Measurements from ENCODE around the gene ART4. TPM values are rescaled to one million over a fixed set of nuclear protein-coding genes. Genes with fewer than 3 reads are reported as not detected.

ART4 gene
- total and polyA plus RNA-seq, 4 donors, result 0.17 to 1.2 (median 0.23) TPM; not detected in 1

DNA sequence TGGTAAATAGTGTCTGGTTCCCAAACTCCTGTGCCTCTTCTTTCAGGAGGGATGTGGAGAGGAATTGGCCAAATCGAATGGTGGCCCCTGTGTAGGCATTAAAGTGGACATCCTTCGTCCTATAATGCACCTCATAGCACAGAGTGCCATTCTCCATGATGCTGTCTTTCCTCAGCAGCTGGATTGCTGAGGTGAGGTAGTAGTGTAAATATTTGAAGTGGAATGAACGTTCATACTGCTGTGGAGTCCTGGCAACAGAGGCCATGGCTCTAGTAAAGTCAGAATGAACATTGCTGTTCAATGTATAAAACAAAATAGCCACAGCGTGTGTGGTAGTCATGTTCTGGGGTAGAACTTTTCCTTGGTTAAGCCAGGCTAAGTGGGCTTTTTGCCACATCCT, 2.7 kb downstream of the ART4 start:
- no peak overlapping the region for H3K27ac ChIP-seq (ENCODE audit: low read depth, low read length)
- H3K4me1 ChIP-seq (ENCODE audit: control insufficient read depth, insufficient read depth, low read length), result no peaks in the 10 kb centered on the region
- no peaks in the 10 kb centered on the region for H3K27me3 ChIP-seq (ENCODE audit: control insufficient read depth, insufficient read depth, low read length)
- no peak for DNase-seq (ENCODE audit: low read depth in 4 of 6, low spot score in 6 of 6)
- 100% methylated on average over 1 of the region's 4 CpGs for WGBS (ENCODE audit: insufficient coverage)
- no peaks in the 10 kb centered on the region for H3K36me3 ChIP-seq (ENCODE audit: control insufficient read depth, insufficient read depth, low read length)
- H3K9me3 ChIP-seq (ENCODE audit: control insufficient read depth, insufficient read depth, low read length), result no peaks in the 10 kb centered on the region
- H3K4me3 ChIP-seq (ENCODE audit: low read depth, low read length), result no peak overlapping the region

DNA sequence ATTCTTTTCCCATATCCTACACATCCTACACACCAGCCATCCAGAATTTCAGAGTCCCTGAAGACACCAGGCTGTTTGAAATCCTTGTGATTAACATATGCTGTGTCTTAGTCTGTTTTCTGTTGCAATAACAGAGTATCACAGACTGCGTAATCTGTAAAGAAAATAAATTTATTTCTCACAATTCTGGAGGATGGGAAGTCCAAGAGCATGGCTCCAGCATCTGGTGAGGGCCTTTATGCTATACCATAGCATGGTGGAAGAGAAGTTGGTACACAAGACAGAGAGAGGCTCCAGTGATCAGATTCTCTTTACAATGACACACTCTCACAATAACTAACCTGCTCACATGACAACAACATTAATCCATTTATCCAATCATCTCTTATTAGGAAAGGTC, 4.1 kb downstream of the ART4 start:
- no peak for DNase-seq (ENCODE audit: low read depth in 4 of 6, low spot score in 6 of 6)
- Histone ChIP-seq H3K36me3 (ENCODE audit: control insufficient read depth, insufficient read depth, low read length) (no peaks in the 10 kb centered on the region), H3K27ac (ENCODE audit: low read depth, low read length) (no peak overlapping the region), H3K9me3 (ENCODE audit: control insufficient read depth, insufficient read depth, low read length) (no peaks in the 10 kb centered on the region), H3K27me3 (ENCODE audit: control insufficient read depth, insufficient read depth, low read length) (no peaks in the 10 kb centered on the region), H3K4me1 (ENCODE audit: control insufficient read depth, insufficient read depth, low read length) (no peaks in the 10 kb centered on the region), H3K4me3 (ENCODE audit: low read depth, low read length) (no peak overlapping the region)
- no CpG with 5 or more reads among the region's 1 CpG for WGBS (ENCODE audit: insufficient coverage)

GRCh38 chr12:14836336-14837210, 6.8 kb downstream of the ART4 start:
- Histone ChIP-seq H3K9me3 (ENCODE audit: control insufficient read depth, insufficient read depth, low read length) (no peaks in the 10 kb centered on the region), H3K27me3 (ENCODE audit: control insufficient read depth, insufficient read depth, low read length) (no peaks in the 10 kb centered on the region), H3K36me3 (ENCODE audit: control insufficient read depth, insufficient read depth, low read length) (no peaks in the 10 kb centered on the region), H3K4me3 (ENCODE audit: low read depth, low read length) (no peak overlapping the region), H3K27ac (ENCODE audit: low read depth, low read length) (no peak overlapping the region), H3K4me1 (ENCODE audit: control insufficient read depth, insufficient read depth, low read length) (no peaks in the 10 kb centered on the region)
- DNase-seq (ENCODE audit: low read depth in 4 of 6, low spot score in 6 of 6), result no peak
- WGBS (ENCODE audit: insufficient coverage), result 92% methylated on average over 5 of the region's 7 CpGs

DNA sequence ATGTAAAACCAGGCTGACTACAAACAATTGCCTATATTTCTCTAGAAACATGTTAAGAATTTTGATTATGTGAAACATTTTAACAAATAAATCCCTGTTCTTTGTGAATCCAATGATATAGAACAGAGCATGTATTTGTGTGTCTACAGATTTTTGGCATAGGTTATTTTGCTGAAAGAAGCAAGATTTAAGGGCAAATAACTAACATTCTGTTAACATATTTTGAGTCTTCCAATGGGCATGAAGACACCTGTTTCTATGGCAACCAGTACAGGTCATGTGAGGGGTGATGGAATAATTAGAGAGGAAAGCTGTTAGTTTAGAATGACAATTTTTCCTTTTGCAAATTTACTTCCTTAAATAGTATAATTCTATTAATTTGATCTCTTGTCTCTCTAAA, 8.8 kb downstream of the ART4 start:
- DNase-seq (ENCODE audit: low read depth in 4 of 6, low spot score in 6 of 6), result peak in 2 of 6 donors; percentile 58
- no peaks in the 10 kb centered on the region for H3K27me3 ChIP-seq (ENCODE audit: control insufficient read depth, insufficient read depth, low read length)
- H3K4me3 ChIP-seq (ENCODE audit: low read depth, low read length), result no peak overlapping the region
- H3K36me3 ChIP-seq (ENCODE audit: control insufficient read depth, insufficient read depth, low read length), result no peaks in the 10 kb centered on the region
- H3K9me3 ChIP-seq (ENCODE audit: control insufficient read depth, insufficient read depth, low read length), result no peaks in the 10 kb centered on the region
- H3K27ac ChIP-seq (ENCODE audit: low read depth, low read length), result peak overlapping the region; percentile 41
- no peaks in the 10 kb centered on the region for H3K4me1 ChIP-seq (ENCODE audit: control insufficient read depth, insufficient read depth, low read length)

- H3K27ac ChIP-seq (ENCODE audit: low read depth, low read length), result peak overlapping the region; percentile 41
- no peaks in the 10 kb centered on the region for H3K27me3 ChIP-seq (ENCODE audit: control insufficient read depth, insufficient read depth, low read length)
- H3K4me3 ChIP-seq (ENCODE audit: low read depth, low read length), result no peak overlapping the region
- H3K4me1 ChIP-seq (ENCODE audit: control insufficient read depth, insufficient read depth, low read length), result no peaks in the 10 kb centered on the region
- WGBS (ENCODE audit: insufficient coverage), result no CpG with 5 or more reads among the region's 1 CpG
- no peak for DNase-seq (ENCODE audit: low read depth in 4 of 6, low spot score in 6 of 6)
- no peaks in the 10 kb centered on the region for H3K36me3 ChIP-seq (ENCODE audit: control insufficient read depth, insufficient read depth, low read length)
- H3K9me3 ChIP-seq (ENCODE audit: control insufficient read depth, insufficient read depth, low read length), result no peaks in the 10 kb centered on the region
Observed at GRCh38 chr12:14833952-14834351, 9.4 kb downstream of the ART4 start.

- H3K36me3 ChIP-seq (ENCODE audit: control insufficient read depth, insufficient read depth, low read length), result no peaks in the 10 kb centered on the region
- DNase-seq (ENCODE audit: low read depth in 4 of 6, low spot score in 6 of 6), result no peak
- no peaks in the 10 kb centered on the region for H3K4me1 ChIP-seq (ENCODE audit: control insufficient read depth, insufficient read depth, low read length)
- H3K27me3 ChIP-seq (ENCODE audit: control insufficient read depth, insufficient read depth, low read length), result no peaks in the 10 kb centered on the region
- no peaks in the 10 kb centered on the region for H3K9me3 ChIP-seq (ENCODE audit: control insufficient read depth, insufficient read depth, low read length)
- H3K27ac ChIP-seq (ENCODE audit: low read depth, low read length), result peak overlapping the region; percentile 41
- H3K4me3 ChIP-seq (ENCODE audit: low read depth, low read length), result no peak overlapping the region
- WGBS (ENCODE audit: insufficient coverage), result 100% methylated on average over 1 of the region's 3 CpGs
Observed at GRCh38 chr12:14833336-14833735, 10.0 kb downstream of the ART4 start.

GRCh38 chr12:14828892-14829291, 14.4 kb downstream of the ART4 start:
- no peak for DNase-seq (ENCODE audit: low read depth in 4 of 6, low spot score in 6 of 6)
- H3K4me1 ChIP-seq (ENCODE audit: control insufficient read depth, insufficient read depth, low read length), result no peaks in the 10 kb centered on the region
- no peak overlapping the region for H3K4me3 ChIP-seq (ENCODE audit: low read depth, low read length)
- H3K27ac ChIP-seq (ENCODE audit: low read depth, low read length), result no peak overlapping the region
- H3K27me3 ChIP-seq (ENCODE audit: control insufficient read depth, insufficient read depth, low read length), result no peaks in the 10 kb centered on the region
- no peaks in the 10 kb centered on the region for H3K36me3 ChIP-seq (ENCODE audit: control insufficient read depth, insufficient read depth, low read length)
- peaks cover 1% of the 10 kb centered on the region for H3K9me3 ChIP-seq (ENCODE audit: control insufficient read depth, insufficient read depth, low read length)

DNA sequence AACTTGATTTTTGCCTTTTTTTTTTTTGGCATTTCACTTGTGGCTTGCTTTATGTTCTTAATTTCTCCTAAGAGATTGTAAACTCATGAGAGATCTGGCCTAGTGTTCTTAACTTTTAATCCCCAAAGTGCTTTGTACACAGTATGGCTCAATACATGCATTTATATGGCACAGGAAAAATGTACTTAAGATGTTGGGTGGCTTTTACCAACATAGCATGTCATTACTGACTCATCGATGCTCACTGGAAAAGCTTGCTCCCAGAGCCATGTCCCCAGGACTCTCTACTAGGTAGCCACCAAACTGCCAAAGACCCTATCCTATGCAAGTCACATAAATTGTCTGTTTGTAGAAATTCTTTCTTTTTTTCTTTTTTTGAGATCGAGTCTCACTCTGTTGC, 16.3 kb downstream of the ART4 start:
- Histone ChIP-seq H3K27me3 (ENCODE audit: control insufficient read depth, insufficient read depth, low read length) (no peaks in the 10 kb centered on the region), H3K36me3 (ENCODE audit: control insufficient read depth, insufficient read depth, low read length) (no peaks in the 10 kb centered on the region), H3K4me1 (ENCODE audit: control insufficient read depth, insufficient read depth, low read length) (no peaks in the 10 kb centered on the region), H3K4me3 (ENCODE audit: low read depth, low read length) (no peak overlapping the region), H3K9me3 (ENCODE audit: control insufficient read depth, insufficient read depth, low read length) (peaks cover 1% of the 10 kb centered on the region), H3K27ac (ENCODE audit: low read depth, low read length) (no peak overlapping the region)
- no peak for DNase-seq (ENCODE audit: low read depth in 4 of 6, low spot score in 6 of 6)
- WGBS (ENCODE audit: insufficient coverage), result 71% methylated on average over 1 of the region's 2 CpGs

- Histone ChIP-seq H3K27me3 (ENCODE audit: control insufficient read depth, insufficient read depth, low read length) (no peaks in the 10 kb centered on the region), H3K4me1 (ENCODE audit: control insufficient read depth, insufficient read depth, low read length) (no peaks in the 10 kb centered on the region), H3K4me3 (ENCODE audit: low read depth, low read length) (no peak overlapping the region), H3K9me3 (ENCODE audit: control insufficient read depth, insufficient read depth, low read length) (peaks cover 1% of the 10 kb centered on the region), H3K36me3 (ENCODE audit: control insufficient read depth, insufficient read depth, low read length) (no peaks in the 10 kb centered on the region), H3K27ac (ENCODE audit: low read depth, low read length) (no peak overlapping the region)
- WGBS (ENCODE audit: insufficient coverage), result 96% methylated on average over 4 of the region's 5 CpGs
- DNase-seq (ENCODE audit: low read depth in 4 of 6, low spot score in 6 of 6), result no peak
Observed at GRCh38 chr12:14826491-14826890, 16.8 kb downstream of the ART4 start.

DNA sequence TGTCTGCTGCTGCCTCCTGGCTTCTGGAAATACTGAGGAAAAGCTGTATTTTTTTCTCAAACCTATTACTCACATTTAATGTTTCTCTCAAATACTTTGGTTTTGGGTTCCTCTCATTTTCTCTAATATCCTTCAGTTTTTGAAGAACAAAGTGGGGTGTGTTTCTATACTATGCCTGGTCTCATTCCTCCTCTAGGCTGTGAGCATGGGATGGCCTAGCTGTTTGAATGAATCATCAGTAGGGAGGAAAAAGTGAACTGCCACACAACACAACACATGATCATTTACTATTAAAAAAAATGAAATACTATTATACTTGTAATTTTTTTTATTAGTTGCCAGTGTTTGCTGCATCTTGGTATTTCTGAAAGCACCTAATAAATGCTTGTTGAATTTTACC, 18.1 kb downstream of the ART4 start:
- no peak for DNase-seq (ENCODE audit: low read depth in 4 of 6, low spot score in 6 of 6)
- Histone ChIP-seq H3K27me3 (ENCODE audit: control insufficient read depth, insufficient read depth, low read length) (no peaks in the 10 kb centered on the region), H3K9me3 (ENCODE audit: control insufficient read depth, insufficient read depth, low read length) (peaks cover 1% of the 10 kb centered on the region), H3K4me3 (ENCODE audit: low read depth, low read length) (no peak overlapping the region), H3K36me3 (ENCODE audit: control insufficient read depth, insufficient read depth, low read length) (no peaks in the 10 kb centered on the region), H3K27ac (ENCODE audit: low read depth, low read length) (no peak overlapping the region), H3K4me1 (ENCODE audit: control insufficient read depth, insufficient read depth, low read length) (no peaks in the 10 kb centered on the region)
